SU-DHL-6 (cell line): ENCODE results near the gene FGA.

Experiments
- H2AFZ ChIP-seq: fragments of 200-600 bp; sonication (generic); 2 replicates; pipeline ENCODE4 v1.6.1; 2014; ENCODE audit warnings: low read depth, mild to moderate bottlenecking, moderate library complexity, mixed read lengths, antibody characterized with exemption, low read length; ENCODE audit not compliant: severe bottlenecking
- H3F3A ChIP-seq: fragments of 200-600 bp; shearing (Covaris generic); 2 replicates; pipeline ENCODE4 v1.6.0; 2016; ENCODE audit warnings: antibody characterized with exemption, mild to moderate bottlenecking; ENCODE audit not compliant: insufficient read depth
- H3K27ac ChIP-seq: fragments of 200-600 bp; sonication (generic); 2 replicates; pipeline ENCODE4 v1.5.1; 2016; ENCODE audit warnings: low read depth, mild to moderate bottlenecking, low read length, moderate library complexity, mixed read lengths
- H3K27me3 ChIP-seq: fragments of 200-600 bp; sonication (generic), shearing (Covaris generic); 2 replicates; pipeline ENCODE4 v1.6.0; 2014; ENCODE audit warnings: mild to moderate bottlenecking, low read length
- H3K36me3 ChIP-seq: fragments of 200-600 bp; sonication (generic); 2 replicates; pipeline ENCODE4 v1.6.1; 2014; ENCODE audit warnings: mild to moderate bottlenecking, low read length, mixed read lengths
- H3K4me2 ChIP-seq: fragments of 300-600, 200-600 bp; shearing (Covaris generic), sonication (generic); 2 replicates; pipeline ENCODE4 v1.6.0; 2014; ENCODE audit warnings: low read length, low read depth, mild to moderate bottlenecking; ENCODE audit not compliant: poor library complexity, severe bottlenecking
- H3K4me3 ChIP-seq: fragments of 200-600 bp; sonication (generic); 2 replicates; pipeline ENCODE4 v1.5.1; 2014; ENCODE audit warnings: antibody characterized with exemption, low read length, mild to moderate bottlenecking, mixed read lengths; ENCODE audit not compliant: insufficient read depth, poor library complexity, severe bottlenecking
- H3K79me2 ChIP-seq: fragments of 200-600 bp; sonication (generic); 2 replicates; pipeline ENCODE4 v1.6.1; 2014; ENCODE audit warnings: mild to moderate bottlenecking, low read length, moderate library complexity; ENCODE audit not compliant: insufficient read depth
- H3K9ac ChIP-seq: fragments of 200-600 bp; sonication (generic); 2 replicates; pipeline ENCODE4 v1.7.0; 2014; ENCODE audit warnings: mild to moderate bottlenecking, low read length
- H3K9me2 ChIP-seq: fragments of 200-600 bp; sonication (generic); replicated peaks from 2 replicates; pipeline ENCODE4 v1.6.1; 2014; ENCODE audit warnings: low read length; ENCODE audit not compliant: insufficient read depth
- H3K9me3 ChIP-seq: fragments of 200-600 bp; sonication (generic); 2 replicates; pipeline ENCODE4 v1.6.1; 2014; ENCODE audit warnings: low read length, mixed read lengths; ENCODE audit not compliant: insufficient read depth
- H4K20me1 ChIP-seq: fragments of 200-600 bp; sonication (generic); 2 replicates; pipeline ENCODE4 v1.6.1; 2014; ENCODE audit warnings: low read depth, mild to moderate bottlenecking, antibody characterized with exemption, low read length, moderate library complexity, mixed read lengths
- CTCF ChIP-seq: fragments of 200-600 bp; sonication (generic); IDR thresholded peaks from one replicate; pipeline ENCODE4 v1.5.1; 2017; ENCODE audit warnings: antibody characterized with exemption, mild to moderate bottlenecking, low read length, moderate library complexity; ENCODE audit not compliant: insufficient read depth, poor library complexity, severe bottlenecking
- EZH2phosphoT487 ChIP-seq: fragments of 200-600 bp; sonication (generic), shearing (Covaris generic); conservative IDR thresholded peaks from 2 replicates; pipeline ENCODE4 v1.6.1; 2018; ENCODE audit warnings: mild to moderate bottlenecking, antibody characterized with exemption, low read length, moderate library complexity, mixed read lengths

FGA gene

GRCh38 chr4:154630324-154630723, 39.8 kb upstream of the FGA start:
- H3K27ac ChIP-seq = no peak overlapping the region
- H3F3A ChIP-seq = no peaks in the 10 kb centered on the region
- no peak overlapping the region for H3K9ac ChIP-seq
- no peak for TF ChIP-seq EZH2phosphoT487
- TF ChIP-seq CTCF = no peak
- H3K4me3 ChIP-seq = no peak overlapping the region
- no peaks in the 10 kb centered on the region for H3K79me2 ChIP-seq
- no peak overlapping the region for H3K4me2 ChIP-seq
- no peak overlapping the region for H2AFZ ChIP-seq
- H3K9me3 ChIP-seq = no peaks in the 10 kb centered on the region
- no peaks in the 10 kb centered on the region for H3K36me3 ChIP-seq
- H3K9me2 ChIP-seq = no peaks in the 10 kb centered on the region
- H4K20me1 ChIP-seq = no peaks in the 10 kb centered on the region
- H3K27me3 ChIP-seq = no peaks in the 10 kb centered on the region

DNA sequence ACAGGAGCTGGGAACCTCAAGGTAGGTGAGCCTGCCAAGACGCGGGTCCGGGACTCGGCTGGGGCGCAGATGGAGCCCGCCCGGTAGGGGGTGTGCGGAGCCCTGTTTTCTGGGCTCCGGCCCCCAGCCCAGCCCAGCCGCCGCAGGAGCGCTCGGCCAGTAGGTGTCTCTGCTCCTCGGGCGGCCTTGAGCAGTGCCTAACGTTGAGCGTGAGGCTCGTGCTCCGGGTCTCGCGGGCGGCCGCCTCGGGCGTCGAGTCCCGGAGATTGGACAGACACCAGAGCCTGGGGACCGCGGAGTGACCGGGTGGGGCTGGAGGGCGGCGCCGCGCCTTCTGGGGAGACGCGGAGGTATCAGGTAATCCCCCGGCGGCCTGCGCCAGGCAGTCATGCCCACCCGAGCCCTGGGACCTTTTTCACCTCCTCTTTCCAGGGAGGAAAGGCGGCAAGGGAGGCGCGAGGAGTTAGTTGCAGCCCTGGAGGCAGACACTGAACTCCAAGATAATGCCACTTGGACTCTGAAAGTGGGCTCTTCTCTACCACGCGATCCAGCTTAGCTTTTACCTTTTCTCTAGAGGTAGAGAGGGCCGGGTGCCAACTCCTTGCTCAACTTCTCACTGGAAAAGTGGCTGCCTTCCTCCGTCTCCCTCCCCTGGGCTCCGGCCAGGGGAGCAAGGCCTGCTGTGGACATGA, 36.4 kb upstream of the FGA start:
- no peak for TF ChIP-seq CTCF
- no peak for TF ChIP-seq EZH2phosphoT487
- Histone ChIP-seq H3F3A (no peaks in the 10 kb centered on the region), H3K4me3 (no peak overlapping the region), H3K9ac (no peak overlapping the region), H3K27ac (no peak overlapping the region), H3K9me2 (no peaks in the 10 kb centered on the region), H3K4me2 (no peak overlapping the region), H3K9me3 (no peaks in the 10 kb centered on the region), H3K27me3 (no peaks in the 10 kb centered on the region), H3K36me3 (no peaks in the 10 kb centered on the region), H2AFZ (no peak overlapping the region), H4K20me1 (no peaks in the 10 kb centered on the region), H3K79me2 (no peaks in the 10 kb centered on the region)

- Histone ChIP-seq H2AFZ (no peak overlapping the region), H3F3A (no peaks in the 10 kb centered on the region), H3K9me3 (no peaks in the 10 kb centered on the region), H4K20me1 (no peaks in the 10 kb centered on the region), H3K27ac (no peak overlapping the region), H3K4me3 (no peak overlapping the region), H3K36me3 (no peaks in the 10 kb centered on the region), H3K4me2 (no peak overlapping the region), H3K79me2 (no peaks in the 10 kb centered on the region), H3K27me3 (no peaks in the 10 kb centered on the region), H3K9ac (no peak overlapping the region), H3K9me2 (no peaks in the 10 kb centered on the region)
- no peak for TF ChIP-seq CTCF
- no peak for TF ChIP-seq EZH2phosphoT487
These were observed 35.4 kb upstream of the FGA start for GRCh38 chr4:154625971-154626370.
